Fibroblast of lung (primary cell): ENCODE measurements around the gene SUV39H2.

Experiments used
- EZH2 ChIP-seq: IDR thresholded peaks from 2 replicates; pipeline ENCODE4 v1.5.1; 2012; ENCODE audit warnings: low read length, control low read depth, mild to moderate bottlenecking; ENCODE audit errors: missing control alignments
- TF ChIP-seq, protein P1 (sequence below), 2 donors: IDR thresholded peaks in 1 of 2; conservative IDR thresholded peaks in 1 of 2; 1 replicate in 1 of 2; 2 replicates in 1 of 2; pipeline ENCODE4 v1.5.1; 2011 to 2012; ENCODE audit warnings: low read length in 2 of 2, control low read depth in 1 of 2, inconsistent platforms in 1 of 2, low read depth in 1 of 2, mild to moderate bottlenecking in 1 of 2

DNA sequence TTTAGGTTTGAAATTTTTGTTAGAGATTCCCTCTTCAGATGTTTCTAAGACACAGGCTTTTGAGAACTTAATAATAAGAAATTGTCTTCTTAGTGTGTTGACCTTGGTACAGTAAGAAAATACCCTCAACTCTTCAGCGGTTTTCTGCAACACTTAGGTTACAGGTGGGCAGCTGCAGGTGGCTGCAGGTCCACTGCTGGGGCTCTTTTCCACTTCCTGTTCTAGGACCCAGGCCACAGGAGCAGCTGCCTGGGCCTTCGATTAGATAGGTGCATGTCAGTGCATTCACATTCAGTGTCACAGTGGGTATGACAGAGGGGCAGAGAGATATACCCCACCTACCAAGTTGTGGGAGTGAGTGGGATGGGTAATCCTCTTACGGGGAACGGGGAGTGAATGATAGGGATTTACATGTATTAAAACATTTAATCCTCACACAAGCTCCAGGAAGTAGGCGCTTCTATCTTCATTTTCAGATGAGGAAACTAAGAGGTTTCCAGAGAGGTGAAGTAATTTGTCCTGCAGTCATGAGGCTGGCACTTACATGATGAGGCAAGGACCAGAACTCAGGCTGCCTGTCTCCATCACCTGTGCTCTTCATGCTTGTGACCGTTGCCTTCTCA, 20.2 kb upstream of the SUV39H2 start:
- TF ChIP-seq, protein P1, sequence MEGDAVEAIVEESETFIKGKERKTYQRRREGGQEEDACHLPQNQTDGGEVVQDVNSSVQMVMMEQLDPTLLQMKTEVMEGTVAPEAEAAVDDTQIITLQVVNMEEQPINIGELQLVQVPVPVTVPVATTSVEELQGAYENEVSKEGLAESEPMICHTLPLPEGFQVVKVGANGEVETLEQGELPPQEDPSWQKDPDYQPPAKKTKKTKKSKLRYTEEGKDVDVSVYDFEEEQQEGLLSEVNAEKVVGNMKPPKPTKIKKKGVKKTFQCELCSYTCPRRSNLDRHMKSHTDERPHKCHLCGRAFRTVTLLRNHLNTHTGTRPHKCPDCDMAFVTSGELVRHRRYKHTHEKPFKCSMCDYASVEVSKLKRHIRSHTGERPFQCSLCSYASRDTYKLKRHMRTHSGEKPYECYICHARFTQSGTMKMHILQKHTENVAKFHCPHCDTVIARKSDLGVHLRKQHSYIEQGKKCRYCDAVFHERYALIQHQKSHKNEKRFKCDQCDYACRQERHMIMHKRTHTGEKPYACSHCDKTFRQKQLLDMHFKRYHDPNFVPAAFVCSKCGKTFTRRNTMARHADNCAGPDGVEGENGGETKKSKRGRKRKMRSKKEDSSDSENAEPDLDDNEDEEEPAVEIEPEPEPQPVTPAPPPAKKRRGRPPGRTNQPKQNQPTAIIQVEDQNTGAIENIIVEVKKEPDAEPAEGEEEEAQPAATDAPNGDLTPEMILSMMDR (conservative IDR thresholded peaks at IDR 0.05 in 1 of 2, IDR thresholded peaks at IDR 0.05 in 1 of 2; ENCODE audit: low read depth in 1 of 2, low read length in 2 of 2), result no peak
- TF ChIP-seq EZH2, result no peak
